Posterior cingulate gyrus (tissue), 11 donors: ENCODE data around the gene CHAD.
"Not testable (repeated sequence)": the region's sequence is repeated elsewhere in the genome, so short reads cannot be mapped to it uniquely, and the experiment has no call there.

ENCODE experiments used
- DNase-seq, 10 donors: peaks; one replicate each; pipeline versions ENCODE4 v3.0.0 to v3.0.0-alpha.2; 2020 to 2021; ENCODE audit warnings: mixed read lengths in 3 of 10
- intact Hi-C: fragments of 100-400 bp; cut with DNase I; formaldehyde crosslinking; loops from one replicate; pipeline ENCODE4 v1.15.1; 2023

CHAD gene

GRCh38 chr17:50437409-50437808, 31.3 kb downstream of the CHAD start:
- DNase-seq = peak in 1 of 10 donors; percentile 26
- intact Hi-C loops = no loop called here

- intact Hi-C loops = no loop called here
- DNase-seq = no peak
Measured at GRCh38 chr17:50432125-50432762, 36.4 kb downstream of the CHAD start.

DNA sequence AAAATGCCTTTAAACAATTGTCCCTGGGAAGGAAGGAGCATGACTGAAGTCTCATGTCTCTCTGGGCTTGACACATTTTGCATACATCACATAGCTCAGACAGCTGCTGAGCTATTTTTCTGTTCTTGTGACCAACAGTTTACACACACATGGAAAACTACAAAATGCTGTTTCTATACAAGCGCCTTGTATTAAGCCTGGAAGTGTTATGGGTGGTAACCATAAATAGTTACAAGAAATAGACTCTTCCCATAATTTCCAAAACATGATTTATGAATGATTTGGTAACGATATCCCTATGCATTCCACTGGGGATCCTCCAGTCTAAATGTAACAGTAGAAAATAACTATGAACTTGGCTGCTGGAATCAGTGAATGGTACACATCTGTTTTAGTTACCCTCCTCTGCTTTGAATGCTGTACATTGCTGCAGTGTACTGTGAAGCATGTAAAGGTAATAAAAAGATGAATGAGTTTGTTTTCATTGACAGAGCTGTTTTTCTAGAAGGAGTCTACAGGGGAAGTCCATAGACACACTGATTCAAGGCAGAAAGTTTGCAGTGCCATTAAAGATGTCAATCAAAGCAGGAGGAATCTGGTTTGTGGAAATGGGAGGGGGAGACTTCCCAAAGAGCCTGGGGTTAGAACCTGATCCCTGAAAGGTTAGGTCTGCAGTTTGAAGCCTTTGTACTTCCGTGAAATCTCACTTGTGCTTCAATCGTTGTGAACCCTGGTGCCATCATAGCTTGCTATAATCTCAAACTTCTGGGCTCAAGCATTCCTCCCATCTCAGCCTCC, 37.7 kb downstream of the CHAD start:
- intact Hi-C loops = no loop called here
- DNase-seq = no peak

- DNase-seq = no peak
- intact Hi-C loops = no loop called here
Measured at GRCh38 chr17:50429793-50430192, 38.9 kb downstream of the CHAD start.

DNA sequence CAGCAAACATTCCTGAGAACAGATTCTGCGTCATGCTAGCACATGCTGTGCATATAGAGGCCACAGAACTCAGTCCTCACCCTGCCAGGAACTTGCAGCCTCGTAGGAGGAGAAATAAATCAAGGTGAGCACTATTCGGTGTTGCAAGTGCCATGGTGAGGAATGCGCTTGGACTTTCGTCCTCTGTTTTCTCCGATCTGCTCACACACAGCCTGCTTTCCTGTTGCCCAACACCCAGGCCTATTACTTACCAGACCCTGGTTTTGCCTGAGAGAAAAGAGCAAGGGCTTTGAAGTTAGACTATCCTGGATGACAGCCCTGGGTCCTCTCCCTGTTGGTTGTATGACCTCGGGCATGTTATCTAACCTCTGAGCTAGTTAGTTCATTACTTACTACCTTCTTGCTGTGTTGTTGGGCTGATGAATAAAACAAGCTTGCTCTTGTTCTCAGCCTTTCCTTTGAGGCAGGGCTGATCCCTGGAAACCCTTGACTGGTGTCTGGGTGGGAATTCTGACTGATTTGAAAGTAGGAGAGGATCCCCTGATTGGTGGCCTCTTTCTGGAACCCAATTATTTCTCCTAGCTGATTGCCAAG, 39.8 kb downstream of the CHAD start:
- DNase-seq = no peak
- intact Hi-C loops = no loop called here

DNA sequence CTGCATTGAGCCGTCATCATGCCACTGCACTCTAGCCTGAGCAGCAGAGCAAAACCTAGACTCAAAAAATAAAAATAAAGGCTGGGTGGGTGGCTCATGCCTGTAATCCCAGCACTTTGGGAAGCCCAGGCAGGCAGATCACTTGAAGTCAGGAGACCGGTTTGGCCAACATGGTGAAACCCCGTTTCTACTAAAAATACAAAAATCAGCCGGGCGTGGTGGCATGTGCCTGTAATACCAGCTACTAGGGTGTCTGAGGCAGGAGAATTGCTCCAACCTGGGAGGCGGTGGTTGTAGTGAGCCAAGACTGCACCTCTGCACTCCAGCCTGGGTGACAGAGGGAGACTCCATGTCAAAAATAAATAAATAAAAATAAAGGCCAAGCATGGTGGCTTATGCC, 40.6 kb downstream of the CHAD start:
- DNase-seq, intact Hi-C loops: not testable (repeated sequence)

- intact Hi-C loops = no loop called here
- DNase-seq = peak in 1 of 10 donors; percentile 67
Measured at GRCh38 chr17:50426814-50427787, 41.6 kb downstream of the CHAD start.

DNA sequence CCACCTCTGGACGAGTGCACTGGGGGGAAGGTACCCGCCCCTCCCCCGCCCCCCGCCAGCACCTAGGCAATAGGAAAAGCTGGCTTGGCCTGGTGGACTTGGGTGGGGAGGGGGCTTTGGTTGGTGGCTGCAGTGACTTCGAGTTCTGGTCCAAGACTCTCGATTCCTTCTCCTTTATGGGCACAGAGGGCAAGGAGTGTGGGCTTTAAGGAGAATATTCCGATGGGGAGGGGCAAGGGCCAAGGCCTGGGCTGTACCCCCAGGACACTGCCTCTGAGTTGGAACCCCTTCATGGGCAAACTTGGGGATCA, 42.3 kb downstream of the CHAD start:
- intact Hi-C loops = no loop called here
- peak in 1 of 10 donors; percentile 33 for DNase-seq

DNA sequence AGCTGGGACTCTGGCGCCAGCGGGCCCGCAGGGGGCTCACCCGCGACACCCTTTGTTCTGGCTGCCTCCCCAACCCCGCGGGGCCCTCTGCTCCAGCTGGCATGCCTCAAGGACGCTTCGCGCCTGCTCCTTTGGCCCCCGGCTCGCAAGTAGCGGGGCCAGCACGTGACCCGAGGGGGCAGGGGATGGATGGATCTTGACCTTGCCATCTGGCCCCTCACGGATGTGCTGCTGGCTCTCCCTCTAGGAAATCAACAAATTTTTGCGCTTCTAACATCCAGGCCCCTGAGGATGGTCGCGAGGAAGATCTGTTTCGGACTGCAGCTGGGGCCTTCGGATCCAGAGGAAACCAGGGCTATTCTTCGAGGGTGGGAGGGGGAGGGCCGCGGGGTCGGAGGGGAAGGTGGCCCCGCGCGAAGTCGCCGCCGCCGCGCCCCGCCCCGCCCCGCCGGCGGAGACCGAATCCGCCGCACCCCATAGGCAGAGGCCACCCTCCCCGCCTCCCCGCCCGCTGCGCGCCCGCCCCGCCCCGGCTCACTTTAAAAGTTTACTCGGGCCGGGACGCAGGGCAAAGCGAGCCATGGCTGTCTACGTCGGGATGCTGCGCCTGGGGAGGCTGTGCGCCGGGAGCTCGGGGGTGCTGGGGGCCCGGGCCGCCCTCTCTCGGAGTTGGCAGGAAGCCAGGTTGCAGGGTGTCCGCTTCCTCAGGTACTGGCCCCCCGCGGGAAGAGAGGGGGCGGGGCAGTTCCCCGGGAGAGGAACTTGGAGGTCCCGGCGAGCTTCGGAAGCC, 42.8 kb downstream of the CHAD start, which contains the start of gene ACSF2:
Gene ACSF2 (plus strand): TSS at position 537 of the 790 bp plus-strand sequence. CDS start 44 bp downstream, at position 581.
- intact Hi-C loops = no loop called here
- DNase-seq = peak in 5 of 10 donors; percentile 19 to 82 (median 38)

DNA sequence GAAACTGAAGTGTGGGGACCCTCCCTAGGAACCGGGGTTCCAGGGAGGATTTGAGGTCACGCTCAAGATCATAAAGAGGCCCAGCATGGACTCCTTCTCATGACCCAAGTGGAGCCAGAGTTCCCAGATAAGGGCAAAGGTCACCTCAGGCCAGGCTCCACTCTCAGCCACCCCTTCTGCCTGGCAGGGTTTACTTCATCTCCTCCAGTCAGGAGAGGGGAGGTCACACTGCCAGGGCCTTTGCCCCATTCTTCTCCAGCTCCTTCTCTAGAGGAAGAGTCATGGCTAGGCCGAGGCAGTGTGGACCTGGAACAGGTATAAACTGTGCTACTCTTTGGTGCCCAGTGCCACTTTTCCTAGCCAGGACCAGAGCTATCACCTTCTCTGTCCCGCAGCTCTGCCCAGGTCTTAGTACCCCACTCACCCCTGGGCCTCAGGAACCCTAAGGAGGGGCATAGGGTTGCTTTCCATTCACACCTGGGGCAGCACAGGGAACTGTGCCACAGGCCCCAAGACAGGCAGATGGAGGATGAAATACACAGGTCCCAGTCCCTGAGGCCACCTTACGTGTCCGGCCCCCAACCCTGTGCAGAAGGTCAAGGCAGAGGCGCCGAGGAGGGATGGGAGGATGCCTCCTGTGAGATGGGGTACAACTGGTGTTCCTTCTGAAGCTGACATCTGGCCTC, 43.5 kb downstream of the CHAD start:
- DNase-seq = peak in 1 of 10 donors; percentile 74
- intact Hi-C loops = no loop called here

DNA sequence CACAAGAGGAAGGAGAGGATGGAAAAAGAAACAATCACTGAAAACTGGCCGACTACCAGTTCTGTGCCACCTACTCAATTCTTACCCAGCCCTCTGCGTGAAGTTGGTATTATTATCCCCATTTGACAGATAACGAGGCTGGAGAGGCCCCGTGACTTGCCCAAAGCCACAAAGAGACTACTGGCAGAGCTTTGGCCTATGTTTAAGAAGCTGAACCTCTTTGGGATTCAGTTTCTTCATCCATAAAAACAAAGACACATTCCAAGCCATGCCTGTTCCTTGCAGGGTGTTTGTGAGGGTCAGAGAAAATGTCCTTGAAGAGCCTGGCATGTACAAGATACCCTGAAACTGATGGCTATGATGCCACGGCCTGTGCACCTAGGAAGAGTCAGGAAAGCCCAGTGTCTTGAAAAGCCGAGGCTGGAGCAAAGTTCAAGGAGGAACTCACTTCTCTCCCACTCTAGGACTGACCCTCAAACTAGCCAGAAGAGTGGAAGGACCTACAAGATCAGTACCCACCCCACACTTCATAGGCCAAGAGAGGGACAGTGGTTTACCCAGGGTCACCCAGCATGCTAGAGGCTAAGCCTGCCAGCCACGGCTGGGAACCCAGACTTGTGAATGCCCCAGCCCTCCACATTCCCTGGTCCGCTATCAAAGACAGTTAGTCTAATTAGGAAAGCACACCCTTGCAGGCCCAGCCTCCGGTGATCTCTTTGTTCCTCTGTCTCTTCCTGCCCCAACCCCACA, 44.3 kb downstream of the CHAD start:
- DNase-seq = peak in 1 of 10 donors; percentile 10
- intact Hi-C loops = no loop called here

GRCh38 chr17:50423553-50424159, 45.0 kb downstream of the CHAD start:
- intact Hi-C loops = no loop called here
- peak in 1 of 10 donors; percentile 22 for DNase-seq

- no peak for DNase-seq
- intact Hi-C loops = no loop called here
Measured at GRCh38 chr17:50422738-50423137, 45.9 kb downstream of the CHAD start.

DNA sequence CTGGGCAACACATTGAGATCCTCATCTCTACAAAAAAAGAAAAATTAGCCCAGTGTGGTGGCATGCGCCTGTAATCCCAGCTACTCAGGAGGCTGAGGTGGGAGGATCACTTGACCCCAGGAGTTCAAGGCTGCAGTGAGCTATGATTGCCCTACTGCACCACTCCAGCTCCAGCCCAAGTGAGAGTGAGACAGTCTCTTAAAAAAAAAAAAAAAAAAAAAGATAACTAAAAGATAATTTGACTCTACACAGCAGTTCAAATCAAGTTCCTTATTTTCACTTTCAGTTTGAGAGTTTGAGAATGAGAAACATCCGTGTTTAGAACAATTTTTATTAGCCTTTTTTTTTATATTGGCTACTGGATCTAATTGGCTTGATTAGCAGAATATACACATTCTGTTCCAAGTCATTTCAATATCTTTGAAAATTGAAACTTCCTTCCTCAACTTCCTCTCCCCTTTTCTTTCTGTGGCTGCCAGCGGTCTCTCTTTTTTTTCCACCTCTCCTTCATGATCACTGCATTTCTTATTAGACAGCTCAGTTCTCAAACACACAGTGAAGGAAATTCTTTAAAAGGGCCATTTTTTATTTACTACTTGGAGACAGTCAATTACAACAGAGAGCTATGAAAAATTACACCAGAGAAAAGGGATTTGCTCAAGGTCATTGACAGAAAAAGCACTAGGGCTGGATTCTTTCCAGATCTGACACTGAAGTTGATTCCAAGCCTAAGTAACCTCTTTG, 47.2 kb downstream of the CHAD start:
- no peak for DNase-seq
- intact Hi-C loops = no loop called here

DNA sequence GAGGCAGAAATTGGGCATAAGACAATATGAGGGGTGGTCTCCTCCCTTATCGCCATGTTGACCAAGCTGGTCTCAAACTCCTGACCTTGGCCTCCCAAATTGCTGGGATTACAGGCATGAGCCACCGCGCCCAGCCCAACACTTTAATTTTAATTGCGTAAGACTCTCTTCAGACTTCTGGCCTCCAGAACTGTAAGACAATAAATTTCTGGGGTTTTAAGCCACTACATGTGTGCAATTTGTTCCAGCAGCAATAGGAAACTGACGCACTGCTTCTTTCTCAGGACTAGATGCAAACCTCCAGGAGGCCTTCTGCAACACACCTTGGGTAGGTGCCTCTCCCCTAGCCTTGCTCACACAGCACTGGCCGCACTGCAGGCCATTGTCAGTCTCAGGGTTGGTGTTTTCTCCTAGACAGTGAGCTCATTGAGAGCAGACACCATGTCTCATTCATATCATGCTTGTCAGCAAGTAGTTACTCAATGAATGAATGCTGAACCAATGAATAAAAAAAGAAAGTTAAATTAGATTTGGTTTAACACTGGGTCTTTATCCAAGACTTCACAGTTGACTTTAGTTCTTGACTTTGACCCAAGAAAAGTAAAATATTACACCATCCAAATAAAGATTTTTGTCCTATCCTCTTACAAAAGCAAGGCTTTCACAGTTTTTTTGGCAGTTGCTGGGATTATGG, 48.1 kb downstream of the CHAD start:
- peak in 1 of 10 donors; percentile 7 for DNase-seq
- intact Hi-C loops = no loop called here

- intact Hi-C loops = not testable (repeated sequence)
Measured at GRCh38 chr17:50419577-50419976, 49.1 kb downstream of the CHAD start.

DNA sequence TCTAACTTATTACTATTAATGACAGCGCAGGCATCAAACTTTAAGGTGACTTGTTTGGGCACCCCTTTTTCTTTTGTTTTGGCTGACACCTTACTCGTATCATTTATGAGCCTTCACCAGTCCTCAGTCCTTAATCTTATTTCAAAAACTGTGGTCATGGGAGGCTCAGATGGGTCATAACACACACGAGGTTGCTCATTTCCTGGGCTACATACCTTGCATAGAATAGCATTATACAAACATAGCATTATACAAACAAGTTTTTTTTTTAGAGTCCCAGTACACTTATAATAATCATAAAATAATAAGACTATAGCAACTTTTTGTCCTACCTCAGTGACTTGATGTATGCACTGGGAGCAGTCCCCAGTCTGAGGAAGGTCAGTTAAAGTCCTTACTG, 53.9 kb downstream of the CHAD start:
- intact Hi-C loops = no loop called here
- no peak for DNase-seq

More at GRCh38 chr17:50419577-50419976, 49.1 kb downstream of the CHAD start:
- peak in 1 of 10 donors; percentile 58 for DNase-seq
